Uterus (tissue), 2 donors: Measurements from ENCODE around the gene KDM4C.

ENCODE experiments used
- POLR2A ChIP-seq, 2 donors: fragments of 450-650 bp; IDR thresholded peaks; one replicate each; pipeline ENCODE4 v1.6.1; 2016; ENCODE audit warnings: antibody characterized with exemption in 2 of 2, mild to moderate bottlenecking in 1 of 2, moderate library complexity in 1 of 2
- TF ChIP-seq, protein P1 (sequence below), 4 experiments: fragments of 200-600 bp in 2 of 4; fragments of 450-650 bp in 2 of 4; sonication (generic) in 2 of 4; IDR thresholded peaks; one replicate each; pipeline ENCODE4 v1.5.1; 2016 to 2019; ENCODE audit warnings: antibody characterized with exemption in 4 of 4, mild to moderate bottlenecking in 2 of 4, moderate library complexity in 1 of 4

DNA sequence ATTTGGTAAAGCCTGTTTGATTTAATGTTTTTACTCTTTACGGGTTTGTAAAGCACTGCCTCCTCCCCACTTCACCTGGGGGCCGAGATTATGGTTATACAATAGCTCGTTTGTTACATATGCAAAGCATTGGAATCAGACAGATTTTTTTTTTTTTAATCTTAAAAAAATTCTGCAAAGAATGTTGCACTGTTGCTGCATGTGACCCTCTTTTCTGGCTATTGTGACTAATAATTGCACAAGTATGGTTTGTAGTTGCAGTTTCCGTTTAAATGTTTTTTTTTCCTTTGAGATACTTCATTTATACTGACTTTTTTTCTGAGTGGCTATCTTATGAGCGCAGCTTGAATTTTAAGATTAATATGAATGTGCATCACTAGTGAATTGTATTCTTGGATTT, 165.3 kb downstream of the KDM4C start:
- TF ChIP-seq, protein P1, sequence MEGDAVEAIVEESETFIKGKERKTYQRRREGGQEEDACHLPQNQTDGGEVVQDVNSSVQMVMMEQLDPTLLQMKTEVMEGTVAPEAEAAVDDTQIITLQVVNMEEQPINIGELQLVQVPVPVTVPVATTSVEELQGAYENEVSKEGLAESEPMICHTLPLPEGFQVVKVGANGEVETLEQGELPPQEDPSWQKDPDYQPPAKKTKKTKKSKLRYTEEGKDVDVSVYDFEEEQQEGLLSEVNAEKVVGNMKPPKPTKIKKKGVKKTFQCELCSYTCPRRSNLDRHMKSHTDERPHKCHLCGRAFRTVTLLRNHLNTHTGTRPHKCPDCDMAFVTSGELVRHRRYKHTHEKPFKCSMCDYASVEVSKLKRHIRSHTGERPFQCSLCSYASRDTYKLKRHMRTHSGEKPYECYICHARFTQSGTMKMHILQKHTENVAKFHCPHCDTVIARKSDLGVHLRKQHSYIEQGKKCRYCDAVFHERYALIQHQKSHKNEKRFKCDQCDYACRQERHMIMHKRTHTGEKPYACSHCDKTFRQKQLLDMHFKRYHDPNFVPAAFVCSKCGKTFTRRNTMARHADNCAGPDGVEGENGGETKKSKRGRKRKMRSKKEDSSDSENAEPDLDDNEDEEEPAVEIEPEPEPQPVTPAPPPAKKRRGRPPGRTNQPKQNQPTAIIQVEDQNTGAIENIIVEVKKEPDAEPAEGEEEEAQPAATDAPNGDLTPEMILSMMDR (IDR thresholded peaks at IDR 0.05), result no peak
- TF ChIP-seq POLR2A (IDR thresholded peaks at IDR 0.05), result no peak
